GM18517 (cell line): ENCODE measurements around the gene C16orf95.
"Not testable (repeated sequence)": the region's sequence is repeated elsewhere in the genome, so short reads cannot be mapped to it uniquely, and the experiment has no call there.

Experiments used
- ATAC-seq: cut with Tn5 transposase; IDR thresholded peaks from one replicate; pipeline ENCODE4 v1.9.1; 2021; ENCODE audit warnings: mild to moderate bottlenecking, moderate library complexity; ENCODE audit not compliant: unreplicated experiment

C16orf95 gene, protein sequence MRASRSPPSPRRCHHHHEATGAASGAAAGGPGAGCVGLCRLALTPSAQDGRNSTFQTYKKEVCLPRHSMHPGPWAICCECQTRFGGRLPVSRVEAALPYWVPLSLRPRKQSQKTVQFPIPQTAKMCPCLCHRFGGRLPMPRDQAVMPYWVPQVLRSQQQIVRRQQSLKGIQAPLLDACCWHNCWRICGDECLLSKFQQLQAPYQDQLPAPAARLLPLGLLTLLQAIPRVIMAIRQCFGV

GRCh38 chr16:87316923-87317749 is at the start of gene C16orf95:
C16orf95 (minus strand) TSS chr16:87317392; CDS start chr16:87317242, 150 bp downstream.
- peak; percentile 78 for ATAC-seq

GRCh38 chr16:87366930-87367329 is 49.7 kb upstream of the C16orf95 start:
- ATAC-seq, result no peak

- ATAC-seq, result no peak
These were observed 49.1 kb upstream of the C16orf95 start for GRCh38 chr16:87366288-87366687.

- no peak for ATAC-seq
These were observed 48.0 kb upstream of the C16orf95 start for GRCh38 chr16:87365021-87365713.

GRCh38 chr16:87363771-87364455 is 46.7 kb upstream of the C16orf95 start:
- no peak for ATAC-seq

DNA sequence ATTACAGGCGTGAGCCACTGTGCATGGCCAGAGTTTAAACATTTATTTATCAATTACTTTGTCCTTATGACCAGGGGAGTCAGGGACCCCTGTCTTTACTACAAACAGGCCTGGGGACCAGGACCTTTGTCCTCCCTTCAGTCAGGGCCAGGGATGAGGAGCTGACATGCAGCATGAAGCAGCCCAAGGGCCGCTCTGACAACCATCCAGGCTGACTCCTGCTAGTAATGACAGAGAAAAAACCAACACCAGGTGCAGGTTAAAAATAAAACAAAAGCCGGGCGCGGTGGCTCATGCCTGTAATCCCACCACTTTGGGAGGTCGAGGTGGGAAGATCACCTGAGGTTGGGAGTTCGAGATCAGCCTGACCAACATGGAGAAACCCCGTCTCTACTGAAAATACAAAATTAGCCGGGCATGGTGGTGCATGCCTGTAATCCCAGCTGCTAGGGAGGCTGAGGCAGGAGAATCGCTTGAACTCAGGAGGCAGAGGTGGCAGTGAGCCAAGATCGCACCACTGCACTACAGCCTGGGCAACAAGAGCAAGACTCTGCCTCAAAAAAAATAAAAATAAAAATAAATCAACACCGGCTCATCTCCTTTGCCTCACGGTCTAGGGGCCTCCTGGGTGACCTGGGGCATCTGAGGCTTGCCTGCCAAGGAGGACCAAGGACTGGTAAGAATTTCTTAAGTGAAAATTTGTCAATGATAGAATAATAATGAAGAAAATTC is 45.8 kb upstream of the C16orf95 start:
- not testable (repeated sequence) for ATAC-seq

GRCh38 chr16:87361916-87362619 is 44.9 kb upstream of the C16orf95 start:
- ATAC-seq, result no peak

- ATAC-seq, result no peak
These were observed 43.8 kb upstream of the C16orf95 start for GRCh38 chr16:87360862-87361610.

DNA sequence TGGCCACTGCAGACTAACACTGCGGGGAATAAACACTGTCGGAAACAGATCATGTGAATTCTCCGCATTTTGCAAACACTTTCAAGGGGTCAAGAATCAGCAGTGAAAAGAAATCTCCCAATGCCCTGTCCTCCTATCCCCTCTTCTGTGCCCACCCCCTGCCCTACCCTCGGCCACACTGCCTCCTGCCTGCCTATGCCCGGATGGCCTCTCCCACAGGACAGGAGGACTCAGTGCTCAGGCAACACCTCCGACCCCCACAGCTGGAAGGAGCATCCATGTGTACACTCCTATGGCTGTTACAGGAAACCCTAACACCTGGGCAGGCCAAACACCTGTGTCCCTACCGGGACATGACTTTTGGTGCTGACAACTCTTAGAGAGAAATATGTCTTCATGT is 41.9 kb upstream of the C16orf95 start:
- no peak for ATAC-seq

DNA sequence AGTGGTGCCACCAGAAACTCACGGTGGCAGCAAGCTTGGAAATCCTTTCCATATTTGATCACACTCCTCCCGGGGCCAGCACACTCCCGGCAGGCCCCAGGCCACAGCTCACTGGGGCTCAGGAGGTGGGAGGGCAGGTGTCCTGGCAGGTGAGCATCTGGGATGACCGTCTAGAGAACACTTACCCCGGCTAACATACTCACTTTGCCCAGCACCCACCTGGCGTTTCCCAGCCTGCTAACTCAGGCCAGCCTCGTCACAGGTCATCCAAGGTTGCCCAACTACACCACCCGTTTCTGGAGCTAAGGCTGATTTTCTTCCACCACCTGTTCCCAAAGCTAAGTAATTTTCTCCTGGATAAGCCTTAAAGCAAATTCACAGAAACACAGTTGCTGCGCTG is 41.5 kb upstream of the C16orf95 start:
- ATAC-seq, result no peak

GRCh38 chr16:87358250-87358649 is 41.1 kb upstream of the C16orf95 start:
- ATAC-seq, result no peak

DNA sequence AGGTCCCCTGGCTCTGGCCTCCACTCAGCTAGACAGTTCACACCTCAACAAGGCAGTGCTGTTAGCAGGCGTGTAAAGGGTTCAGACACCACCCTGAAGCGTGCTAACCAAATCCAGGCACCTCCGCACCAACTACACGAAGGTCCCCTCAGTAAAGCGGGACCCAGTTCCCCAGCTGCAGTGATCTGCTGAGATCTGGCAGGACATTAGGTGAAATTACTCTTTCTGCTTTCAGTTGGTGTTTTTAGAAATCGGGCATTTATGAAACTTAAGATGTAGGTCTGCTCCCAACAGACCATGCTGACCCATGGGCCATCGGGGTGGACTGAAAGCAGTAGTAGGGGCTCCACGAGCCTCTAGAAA is 39.3 kb upstream of the C16orf95 start:
- no peak for ATAC-seq

DNA sequence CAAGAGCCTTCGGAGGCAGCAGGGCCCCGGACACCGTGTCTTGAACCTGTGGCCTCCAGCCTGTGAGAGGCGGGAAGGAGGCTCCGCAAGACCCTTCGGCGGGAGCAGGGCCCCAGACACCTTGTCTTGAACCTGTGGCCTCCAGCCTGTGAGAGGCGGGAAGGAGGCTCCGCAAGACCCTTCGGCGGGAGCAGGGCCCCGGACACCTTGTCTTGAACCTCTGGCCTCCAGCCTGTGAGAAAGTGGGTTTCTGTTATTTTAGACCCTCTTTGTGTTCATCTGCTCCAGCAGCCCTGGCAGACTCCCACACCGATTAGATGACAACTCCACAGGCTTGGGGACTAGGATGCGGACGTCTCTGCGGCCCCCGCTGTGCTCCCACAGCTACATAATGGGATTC is 36.4 kb upstream of the C16orf95 start:
- no peak for ATAC-seq

- ATAC-seq, result no peak
These were observed 35.6 kb upstream of the C16orf95 start for GRCh38 chr16:87352818-87353217.

- no peak for ATAC-seq
These were observed 34.1 kb upstream of the C16orf95 start for GRCh38 chr16:87351320-87351698.

GRCh38 chr16:87350681-87351319 is 33.6 kb upstream of the C16orf95 start:
- no peak for ATAC-seq

GRCh38 chr16:87350031-87350430 is 32.8 kb upstream of the C16orf95 start:
- ATAC-seq, result no peak

DNA sequence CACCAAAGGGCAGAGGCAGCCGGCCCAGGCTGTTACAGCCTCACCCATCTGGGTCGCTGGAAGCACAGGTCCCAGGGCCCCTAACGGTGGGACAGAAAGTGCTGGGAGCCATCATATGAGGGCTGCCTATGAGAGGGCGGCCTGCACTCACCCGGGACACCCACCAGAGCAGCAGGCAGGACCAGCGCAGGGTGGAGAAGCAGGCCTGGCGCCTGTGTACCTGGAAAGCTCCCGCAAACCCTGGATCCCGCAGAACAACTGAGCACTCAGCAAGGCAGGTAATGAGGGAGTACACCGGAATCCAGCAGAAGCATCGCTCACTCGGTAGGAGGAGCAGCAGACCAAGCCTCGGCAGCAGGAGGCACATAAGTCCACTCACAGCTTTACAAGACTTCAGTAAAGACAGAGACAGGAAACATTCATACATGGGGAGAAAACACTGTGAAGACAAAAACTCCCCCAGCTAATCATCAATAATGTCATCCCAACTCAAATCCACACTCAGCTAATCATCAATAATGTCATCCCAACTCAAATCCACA is 31.5 kb upstream of the C16orf95 start:
- ATAC-seq, result no peak
